ENCODE data around the gene TSGA10.
A peak's percentile ranks its signal among the peaks of the same experiment; 100 is the strongest.

The TSGA10 gene, protein sequence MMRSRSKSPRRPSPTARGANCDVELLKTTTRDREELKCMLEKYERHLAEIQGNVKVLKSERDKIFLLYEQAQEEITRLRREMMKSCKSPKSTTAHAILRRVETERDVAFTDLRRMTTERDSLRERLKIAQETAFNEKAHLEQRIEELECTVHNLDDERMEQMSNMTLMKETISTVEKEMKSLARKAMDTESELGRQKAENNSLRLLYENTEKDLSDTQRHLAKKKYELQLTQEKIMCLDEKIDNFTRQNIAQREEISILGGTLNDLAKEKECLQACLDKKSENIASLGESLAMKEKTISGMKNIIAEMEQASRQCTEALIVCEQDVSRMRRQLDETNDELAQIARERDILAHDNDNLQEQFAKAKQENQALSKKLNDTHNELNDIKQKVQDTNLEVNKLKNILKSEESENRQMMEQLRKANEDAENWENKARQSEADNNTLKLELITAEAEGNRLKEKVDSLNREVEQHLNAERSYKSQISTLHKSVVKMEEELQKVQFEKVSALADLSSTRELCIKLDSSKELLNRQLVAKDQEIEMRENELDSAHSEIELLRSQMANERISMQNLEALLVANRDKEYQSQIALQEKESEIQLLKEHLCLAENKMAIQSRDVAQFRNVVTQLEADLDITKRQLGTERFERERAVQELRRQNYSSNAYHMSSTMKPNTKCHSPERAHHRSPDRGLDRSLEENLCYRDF

DNA sequence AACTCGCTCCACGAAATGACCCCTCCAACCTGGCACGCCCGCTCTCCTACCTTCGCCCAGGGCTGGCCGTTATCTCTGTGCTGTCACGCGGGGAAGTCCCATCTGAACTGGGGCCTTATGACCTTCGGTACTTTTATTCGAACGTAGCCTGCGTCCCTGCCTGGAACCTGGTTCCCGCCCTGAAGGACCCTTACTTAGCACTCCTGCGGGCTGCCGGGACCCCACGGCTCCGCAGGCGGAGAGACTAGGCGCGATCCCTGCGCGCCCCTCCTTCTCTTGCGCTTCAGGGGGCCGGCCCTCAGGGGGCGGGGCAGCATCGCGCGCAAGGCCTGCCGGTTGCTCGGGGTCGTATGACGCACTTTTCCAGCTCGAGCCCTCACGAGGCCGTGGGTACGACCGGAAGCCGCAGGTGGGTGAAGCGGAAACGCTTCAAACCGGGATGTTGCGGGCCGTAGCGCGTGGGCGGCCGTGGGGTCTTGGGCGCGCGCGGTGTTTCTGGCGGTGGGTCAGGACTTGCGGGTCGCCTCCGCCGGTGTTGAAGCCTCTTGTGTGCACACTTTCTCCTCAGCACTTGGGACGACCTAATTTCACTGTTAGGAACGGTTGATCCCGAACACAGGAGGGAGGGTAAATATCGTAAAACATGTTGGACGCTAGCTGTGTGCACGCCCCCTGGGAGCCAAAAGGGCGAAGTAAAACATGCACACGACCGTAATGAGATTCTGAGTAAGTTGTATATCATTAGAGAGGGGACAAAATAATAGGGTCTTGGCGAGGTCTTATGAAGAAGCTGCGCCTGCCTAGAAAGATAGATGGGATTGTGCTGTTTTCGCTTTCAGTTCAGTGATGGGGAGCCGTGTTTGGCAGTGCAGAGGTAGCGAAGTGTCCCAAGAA is at the start of gene TSGA10, which contains the start of gene LIPT1:
TSS of gene TSGA10 (minus strand) at position 300 of the 894 bp plus-strand sequence. CDS start 45,503 bp downstream, outside the sequence.
TSS of gene LIPT1 (plus strand) at position 325 of the 894 bp plus-strand sequence. CDS start 6,991 bp downstream, outside the sequence.
- H3K9ac ChIP-seq: peak within 1 kb of the TSS; percentile 84
- TF ChIP-seq, protein P1, sequence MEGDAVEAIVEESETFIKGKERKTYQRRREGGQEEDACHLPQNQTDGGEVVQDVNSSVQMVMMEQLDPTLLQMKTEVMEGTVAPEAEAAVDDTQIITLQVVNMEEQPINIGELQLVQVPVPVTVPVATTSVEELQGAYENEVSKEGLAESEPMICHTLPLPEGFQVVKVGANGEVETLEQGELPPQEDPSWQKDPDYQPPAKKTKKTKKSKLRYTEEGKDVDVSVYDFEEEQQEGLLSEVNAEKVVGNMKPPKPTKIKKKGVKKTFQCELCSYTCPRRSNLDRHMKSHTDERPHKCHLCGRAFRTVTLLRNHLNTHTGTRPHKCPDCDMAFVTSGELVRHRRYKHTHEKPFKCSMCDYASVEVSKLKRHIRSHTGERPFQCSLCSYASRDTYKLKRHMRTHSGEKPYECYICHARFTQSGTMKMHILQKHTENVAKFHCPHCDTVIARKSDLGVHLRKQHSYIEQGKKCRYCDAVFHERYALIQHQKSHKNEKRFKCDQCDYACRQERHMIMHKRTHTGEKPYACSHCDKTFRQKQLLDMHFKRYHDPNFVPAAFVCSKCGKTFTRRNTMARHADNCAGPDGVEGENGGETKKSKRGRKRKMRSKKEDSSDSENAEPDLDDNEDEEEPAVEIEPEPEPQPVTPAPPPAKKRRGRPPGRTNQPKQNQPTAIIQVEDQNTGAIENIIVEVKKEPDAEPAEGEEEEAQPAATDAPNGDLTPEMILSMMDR (conservative IDR thresholded peaks at IDR 0.05; ENCODE audit: low read depth, low read length): peak; percentile 41
- H3K27me3 ChIP-seq (ENCODE audit: insufficient read depth, low read depth): no peaks in the 10 kb centered on the region
- H3K4me1 ChIP-seq (ENCODE audit: low read depth, poor library complexity, severe bottlenecking): peaks cover 15% of the 10 kb centered on the region
- peak within 1 kb of the TSS; percentile 92 for H3K4me3 ChIP-seq (IDR thresholded peaks at IDR 0.05; ENCODE audit: insufficient read depth, low read depth, low read length)
- H4K20me1 ChIP-seq (ENCODE audit: insufficient read depth): no peaks in the 10 kb centered on the region
- peak within 1 kb of the TSS; percentile 79 for H3K27ac ChIP-seq
- peak within 1 kb of the TSS; percentile 84 for H2AFZ ChIP-seq (ENCODE audit: low read depth)
- H3K79me2 ChIP-seq (ENCODE audit: insufficient read depth, low read depth): no peaks in the 10 kb centered on the region
- H3K4me2 ChIP-seq: peak within 1 kb of the TSS; percentile 85
- H3K36me3 ChIP-seq (ENCODE audit: insufficient read depth): no peaks in the 10 kb centered on the region

DNA sequence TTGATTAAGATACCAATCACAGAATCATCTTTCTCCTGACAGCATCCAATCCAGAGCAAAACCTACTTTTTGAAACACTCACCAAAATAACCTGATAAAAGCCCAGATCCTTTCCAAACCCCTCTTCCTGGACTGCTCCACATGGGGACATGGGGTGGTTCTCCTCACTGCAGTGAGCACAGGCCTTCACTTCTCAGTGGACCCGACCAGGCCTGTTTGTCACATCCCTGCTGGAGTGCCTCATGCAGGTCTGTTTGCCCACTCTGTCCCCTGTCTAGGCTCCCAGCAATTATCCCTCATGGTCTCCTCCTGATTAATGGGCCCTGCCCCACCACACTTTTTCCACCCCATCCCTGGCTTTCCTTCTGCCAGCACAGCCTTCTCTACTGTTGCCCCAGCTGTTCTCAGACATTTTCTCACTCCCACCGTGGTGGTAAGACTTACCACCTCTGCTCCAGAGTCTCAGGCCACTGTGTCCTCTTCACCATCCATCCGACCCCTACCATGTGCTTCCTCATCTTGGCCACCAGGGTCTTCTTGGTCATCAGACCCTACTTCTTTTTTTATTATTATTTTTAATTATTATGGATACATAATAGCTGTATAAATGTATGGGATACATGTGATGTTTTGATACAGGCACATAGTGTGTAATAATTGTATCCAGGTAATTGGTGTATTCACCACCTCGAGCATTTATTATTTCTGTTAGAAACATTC is 47.4 kb upstream of the TSGA10 start:
- no peak overlapping the region for H2AFZ ChIP-seq (ENCODE audit: low read depth)
- no peak overlapping the region for H3K4me3 ChIP-seq (IDR thresholded peaks at IDR 0.05; ENCODE audit: insufficient read depth, low read depth, low read length)
- no peaks in the 10 kb centered on the region for H3K36me3 ChIP-seq (ENCODE audit: insufficient read depth)
- H3K9ac ChIP-seq: no peak overlapping the region
- TF ChIP-seq, protein P1 (conservative IDR thresholded peaks at IDR 0.05; ENCODE audit: low read depth, low read length): no peak; the same call in 1 of the 2 replicates
- H3K4me2 ChIP-seq: no peak overlapping the region
- H4K20me1 ChIP-seq (ENCODE audit: insufficient read depth): no peaks in the 10 kb centered on the region
- no peak overlapping the region for H3K27ac ChIP-seq
- no peaks in the 10 kb centered on the region for H3K4me1 ChIP-seq (ENCODE audit: low read depth, poor library complexity, severe bottlenecking)
- H3K27me3 ChIP-seq (ENCODE audit: insufficient read depth, low read depth): no peaks in the 10 kb centered on the region
- H3K79me2 ChIP-seq (ENCODE audit: insufficient read depth, low read depth): no peaks in the 10 kb centered on the region

DNA sequence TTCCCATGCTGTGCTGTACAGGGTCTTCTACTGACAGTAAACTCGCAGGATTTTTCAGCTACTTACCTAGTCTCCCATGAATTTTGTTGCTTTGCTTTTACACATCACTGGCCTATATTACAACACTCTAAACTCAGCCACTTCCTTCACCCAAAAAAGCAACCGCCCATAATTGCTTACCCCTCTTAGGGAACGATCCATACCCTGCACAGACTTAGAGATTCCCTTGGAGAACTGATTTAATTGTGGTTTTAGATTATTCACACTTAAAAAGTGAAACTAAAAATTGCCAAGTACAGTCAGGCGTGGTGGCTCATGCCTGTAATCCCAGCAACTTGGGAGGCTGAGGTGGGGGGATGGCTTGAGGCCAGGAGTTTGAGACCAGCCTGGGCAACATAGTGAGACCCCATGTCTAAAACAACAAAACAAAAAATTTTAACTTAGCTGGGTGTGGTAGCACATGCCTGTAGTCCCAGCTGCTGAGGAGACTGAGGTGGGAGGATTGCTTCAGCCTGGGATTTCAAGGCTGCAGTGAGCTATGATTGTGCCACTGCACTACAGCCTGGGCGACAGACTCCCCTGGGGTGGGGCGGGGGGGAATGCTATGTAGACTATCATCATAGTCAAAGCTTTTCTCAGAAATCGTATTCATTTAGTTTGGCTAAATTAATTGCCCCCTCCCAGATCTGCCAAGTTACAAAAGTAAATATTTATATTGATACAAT is 45.5 kb upstream of the TSGA10 start:
- no peak overlapping the region for H3K4me2 ChIP-seq
- TF ChIP-seq, protein P1 (conservative IDR thresholded peaks at IDR 0.05; ENCODE audit: low read depth, low read length): no peak
- H3K27me3 ChIP-seq (ENCODE audit: insufficient read depth, low read depth): no peaks in the 10 kb centered on the region
- no peaks in the 10 kb centered on the region for H4K20me1 ChIP-seq (ENCODE audit: insufficient read depth)
- 0 out of 2 replicates have a peak, but pooled peaks cover 2% of the 10 kb centered on the region for H3K36me3 ChIP-seq (ENCODE audit: insufficient read depth)
- H3K4me3 ChIP-seq (IDR thresholded peaks at IDR 0.05; ENCODE audit: insufficient read depth, low read depth, low read length): no peak overlapping the region
- no peak overlapping the region for H3K27ac ChIP-seq
- H3K9ac ChIP-seq: no peak overlapping the region
- H2AFZ ChIP-seq (ENCODE audit: low read depth): no peak overlapping the region
- H3K4me1 ChIP-seq (ENCODE audit: low read depth, poor library complexity, severe bottlenecking): no peaks in the 10 kb centered on the region
- no peaks in the 10 kb centered on the region for H3K79me2 ChIP-seq (ENCODE audit: insufficient read depth, low read depth)
